Keratinocyte (primary cell): Measurements from ENCODE around the gene SH2D4B. TPM values are rescaled to one million over a fixed set of nuclear protein-coding genes. Genes with fewer than 3 reads are reported as not detected.

Experiments
- DNase-seq: peaks from one replicate; pipeline ENCODE4 v3.0.0-alpha.2; 2011; ENCODE audit warnings: low read depth, missing footprints, low spot score
- FAIRE-seq: peaks from 2 replicates; lab custom pipeline; 2011; peaks lifted over from hg19 to GRCh38; lab: Jason Lieb, UNC
- H2AFZ ChIP-seq: 2 replicates; pipeline ENCODE4 v1.6.0; 2012; ENCODE audit warnings: low read length, control low read depth, inconsistent platforms; ENCODE audit not compliant: control insufficient read depth
- H3K27ac ChIP-seq: 2 replicates; pipeline ENCODE4 v1.5.1; 2011; ENCODE audit warnings: low read length; ENCODE audit not compliant: control insufficient read depth, insufficient read depth
- H3K27me3 ChIP-seq: 3 replicates; pipeline ENCODE4 v1.6.0; 2011; ENCODE audit warnings: low read length; ENCODE audit not compliant: control insufficient read depth, insufficient read depth; ENCODE audit errors: extremely low read depth
- H3K36me3 ChIP-seq, 2 experiments: 2 replicates in 1 of 2; 3 replicates in 1 of 2; pipeline ENCODE4 v1.5.1; 2011; ENCODE audit warnings: low read length in 2 of 2, mild to moderate bottlenecking in 1 of 2; ENCODE audit not compliant: control insufficient read depth in 2 of 2, insufficient read depth in 2 of 2; ENCODE audit errors: extremely low read depth in 1 of 2
- H3K4me1 ChIP-seq: 3 replicates; pipeline ENCODE4 v1.5.1; 2011; ENCODE audit warnings: low read length; ENCODE audit not compliant: control insufficient read depth, insufficient read depth; ENCODE audit errors: extremely low read depth
- H3K4me2 ChIP-seq: 3 replicates; pipeline ENCODE4 v1.6.0; 2011; ENCODE audit warnings: low read depth, low read length; ENCODE audit not compliant: control insufficient read depth, insufficient read depth; ENCODE audit errors: extremely low read depth
- H3K4me3 ChIP-seq, 3 experiments: fragments of 200-600 bp in 1 of 3; sonication (generic) in 1 of 3; 2 replicates in 2 of 3; 3 replicates in 1 of 3; pipeline ENCODE4 v1.5.1; 2011 to 2016; ENCODE audit warnings: low read length in 3 of 3, mild to moderate bottlenecking in 3 of 3, control low read depth in 2 of 3, inconsistent platforms in 1 of 3, low read depth in 1 of 3, mixed read lengths in 1 of 3, mixed run types in 1 of 3, moderate library complexity in 1 of 3; ENCODE audit not compliant: control insufficient read depth in 2 of 3, insufficient read depth in 2 of 3; ENCODE audit errors: extremely low read depth in 1 of 3
- H3K79me2 ChIP-seq: 2 replicates; pipeline ENCODE4 v1.6.0; 2012; ENCODE audit warnings: low read length; ENCODE audit not compliant: control insufficient read depth, insufficient read depth
- H3K9ac ChIP-seq: 3 replicates; pipeline ENCODE4 v1.6.0; 2011; ENCODE audit warnings: low read length; ENCODE audit not compliant: control insufficient read depth, insufficient read depth; ENCODE audit errors: extremely low read depth
- H3K9me1 ChIP-seq: 3 replicates; pipeline ENCODE4 v1.6.0; 2011; ENCODE audit warnings: low read length; ENCODE audit not compliant: control insufficient read depth, insufficient read depth; ENCODE audit errors: extremely low read depth
- H3K9me3 ChIP-seq: 2 replicates; pipeline ENCODE4 v1.5.1; 2012; ENCODE audit warnings: low read depth, low read length; ENCODE audit not compliant: control insufficient read depth
- H4K20me1 ChIP-seq: 3 replicates; pipeline ENCODE4 v1.6.0; 2011; ENCODE audit warnings: low read length; ENCODE audit not compliant: control insufficient read depth, insufficient read depth; ENCODE audit errors: extremely low read depth
- EZH2 ChIP-seq: IDR thresholded peaks from one replicate; pipeline ENCODE4 v1.6.1; 2012; ENCODE audit warnings: inconsistent platforms, mild to moderate bottlenecking, low read length, moderate library complexity
- dilution Hi-C: fragments of 300-500 bp; cut with MboI; formaldehyde crosslinking; loops from one replicate; pipeline ENCODE4 v1.7.0; 2020; ENCODE audit warnings: low sequenced_read_pairs; ENCODE audit not compliant: extremely low pct_ligation_motif_present
- polyA plus RNA-seq, 5 experiments: library from polyadenylated mRNA; depleted of rRNA in 3 of 5; stranded (reverse) in 3 of 5; stranded (forward) in 1 of 5; unstranded in 1 of 5; fragments of >200 nt; gene quantifications; 1 replicate in 1 of 5; 2 replicates in 3 of 5; 3 replicates in 1 of 5; pipeline versions ENCODE4 v1.2.1 to v1.2.3, GENCODE V29; 2011 to 2012; ENCODE audit warnings: missing spikeins in 2 of 5, low read depth in 1 of 5, low replicate concordance in 1 of 5
- TF ChIP-seq, protein P1 (sequence below), 3 experiments: IDR thresholded peaks in 1 of 3; conservative IDR thresholded peaks in 1 of 3; optimal IDR thresholded peaks in 1 of 3; 2 replicates in 2 of 3; 3 replicates in 1 of 3; pipeline versions ENCODE3 to v1.5.1; 2011; ENCODE audit warnings: low read length in 3 of 3, mild to moderate bottlenecking in 3 of 3, moderate library complexity in 2 of 3, control low read depth in 1 of 3, inconsistent platforms in 1 of 3; ENCODE audit not compliant: insufficient read depth in 2 of 3; ENCODE audit errors: extremely low read depth in 1 of 3

SH2D4B gene
- polyA plus RNA-seq, 1 donor (not counting 4 experiments of a cell fraction or from before 2014, with no cell fraction given): 0.22 TPM

DNA sequence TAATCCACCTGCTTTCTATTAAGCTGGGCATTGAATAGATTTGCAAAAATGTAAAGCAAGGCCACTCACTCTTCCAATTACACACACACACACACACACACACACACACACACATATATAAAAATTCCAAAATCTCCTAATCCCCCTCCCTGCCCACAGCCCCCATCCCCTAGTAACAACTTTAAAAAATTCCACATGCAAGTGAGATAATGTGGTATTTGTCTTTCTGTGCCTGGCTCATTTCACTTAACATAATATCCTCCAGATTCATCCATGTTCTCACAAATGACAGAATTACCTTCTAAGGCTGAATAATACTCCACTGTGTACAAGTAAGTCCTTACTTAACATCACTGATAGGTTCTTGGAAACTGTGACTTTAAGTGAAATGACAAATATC lies 24.2 kb downstream of the SH2D4B start:
- FAIRE-seq (no peak), DNase-seq (no peak)
- Histone ChIP-seq H3K36me3 (no peaks in the 10 kb centered on the region), H3K4me1 (no peaks in the 10 kb centered on the region), H4K20me1 (no peaks in the 10 kb centered on the region), H3K79me2 (no peaks in the 10 kb centered on the region), H3K27me3 (no peaks in the 10 kb centered on the region), H3K9ac (no peak overlapping the region), H2AFZ (no peak overlapping the region), H3K4me2 (no peak overlapping the region), H3K27ac (no peak overlapping the region), H3K4me3 (no peak overlapping the region), H3K9me1 (no peaks in the 10 kb centered on the region), H3K9me3 (no peaks in the 10 kb centered on the region)
- dilution Hi-C loops: no loop called here
- TF ChIP-seq, protein P1, sequence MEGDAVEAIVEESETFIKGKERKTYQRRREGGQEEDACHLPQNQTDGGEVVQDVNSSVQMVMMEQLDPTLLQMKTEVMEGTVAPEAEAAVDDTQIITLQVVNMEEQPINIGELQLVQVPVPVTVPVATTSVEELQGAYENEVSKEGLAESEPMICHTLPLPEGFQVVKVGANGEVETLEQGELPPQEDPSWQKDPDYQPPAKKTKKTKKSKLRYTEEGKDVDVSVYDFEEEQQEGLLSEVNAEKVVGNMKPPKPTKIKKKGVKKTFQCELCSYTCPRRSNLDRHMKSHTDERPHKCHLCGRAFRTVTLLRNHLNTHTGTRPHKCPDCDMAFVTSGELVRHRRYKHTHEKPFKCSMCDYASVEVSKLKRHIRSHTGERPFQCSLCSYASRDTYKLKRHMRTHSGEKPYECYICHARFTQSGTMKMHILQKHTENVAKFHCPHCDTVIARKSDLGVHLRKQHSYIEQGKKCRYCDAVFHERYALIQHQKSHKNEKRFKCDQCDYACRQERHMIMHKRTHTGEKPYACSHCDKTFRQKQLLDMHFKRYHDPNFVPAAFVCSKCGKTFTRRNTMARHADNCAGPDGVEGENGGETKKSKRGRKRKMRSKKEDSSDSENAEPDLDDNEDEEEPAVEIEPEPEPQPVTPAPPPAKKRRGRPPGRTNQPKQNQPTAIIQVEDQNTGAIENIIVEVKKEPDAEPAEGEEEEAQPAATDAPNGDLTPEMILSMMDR (optimal IDR thresholded peaks at IDR 0.05 in 1 of 3, IDR thresholded peaks at IDR 0.05 in 1 of 3, conservative IDR thresholded peaks at IDR 0.05 in 1 of 3; ENCODE audit: extremely low read depth in 1 of 3, insufficient read depth in 2 of 3, low read length in 3 of 3): no peak
- TF ChIP-seq EZH2: no peak

DNA sequence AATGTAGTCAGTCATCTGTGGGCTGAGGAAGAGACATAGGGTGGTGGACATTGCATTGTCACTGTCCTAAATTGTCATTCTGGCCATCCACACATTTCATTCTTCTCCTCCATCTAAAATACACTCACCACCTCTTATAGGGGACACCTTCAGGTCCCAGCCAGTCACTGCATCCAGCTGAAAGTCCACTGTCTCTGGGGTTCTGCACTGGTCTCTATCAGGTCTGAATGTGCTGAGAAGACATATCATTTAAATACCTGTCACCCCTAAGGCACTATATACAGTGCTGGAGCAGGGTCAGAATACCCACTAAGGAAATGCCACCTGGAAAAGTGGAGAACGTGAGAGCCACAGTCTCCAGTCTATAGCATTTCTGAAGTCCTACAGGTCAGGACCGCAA lies 29.6 kb downstream of the SH2D4B start:
- TF ChIP-seq, protein P1 (optimal IDR thresholded peaks at IDR 0.05 in 1 of 3, IDR thresholded peaks at IDR 0.05 in 1 of 3, conservative IDR thresholded peaks at IDR 0.05 in 1 of 3; ENCODE audit: extremely low read depth in 1 of 3, insufficient read depth in 2 of 3, low read length in 3 of 3): no peak
- no peak for TF ChIP-seq EZH2
- Histone ChIP-seq H3K27me3 (no peaks in the 10 kb centered on the region), H3K9me1 (no peaks in the 10 kb centered on the region), H3K4me1 (no peaks in the 10 kb centered on the region), H4K20me1 (no peaks in the 10 kb centered on the region), H3K9me3 (no peaks in the 10 kb centered on the region), H3K4me2 (no peak overlapping the region), H3K36me3 (no peaks in the 10 kb centered on the region), H3K79me2 (no peaks in the 10 kb centered on the region), H3K4me3 (no peak overlapping the region), H2AFZ (no peak overlapping the region), H3K9ac (no peak overlapping the region), H3K27ac (no peak overlapping the region)
- FAIRE-seq (no peak), DNase-seq (no peak)
- dilution Hi-C loops: no loop called here
